ENCODE data around the gene CDH23. TPM values are rescaled to one million over a fixed set of nuclear protein-coding genes. Genes with fewer than 3 reads are reported as not detected.

The CDH23 gene
- total and polyA plus RNA-seq, 10 of the 15 experiments (the other 5 are each of a cell fraction or from before 2014, with no cell fraction given) = 0.09 to 0.40 (median 0.15) TPM; not detected in 1

- no peak for TF ChIP-seq CEBPZ (IDR thresholded peaks at IDR 0.05; ENCODE audit: low read depth, low read length)
- TF ChIP-seq SUZ12 (IDR thresholded peaks at IDR 0.05; ENCODE audit: unreplicated experiment) = no peak
Measured at GRCh38 chr10:71365366-71365765, 31.4 kb upstream of the CDH23 start (continued).

- Histone ChIP-seq H3K36me3 (ENCODE audit: control insufficient read depth in 2 of 2, insufficient read depth in 2 of 2, low read length in 1 of 2) (no peaks in the 10 kb centered on the region; a peak in 1 of 4 replicates), H3K27me3 (replicated peaks in 1 of 2; ENCODE audit: control insufficient read depth in 2 of 2, insufficient read depth in 2 of 2, low read length in 1 of 2) (no peaks in the 10 kb centered on the region), H3K9me3 (replicated peaks; ENCODE audit: control insufficient read depth, insufficient read depth, low read length) (no peaks in the 10 kb centered on the region), H3K9ac (ENCODE audit: control insufficient read depth, insufficient read depth, low read length) (no peak overlapping the region), H2AFZ (ENCODE audit: control insufficient read depth, low read depth, low read length) (no peak overlapping the region), H3K27ac (ENCODE audit: control insufficient read depth, insufficient read depth) (no peak overlapping the region), H3K4me3 (no peak overlapping the region), H3K4me2 (ENCODE audit: control insufficient read depth, insufficient read depth) (no peak overlapping the region), H4K20me1 (ENCODE audit: control insufficient read depth, insufficient read depth) (no peaks in the 10 kb centered on the region), H3K79me2 (ENCODE audit: control insufficient read depth, insufficient read depth, low read length) (no peaks in the 10 kb centered on the region), H3K4me1 (ENCODE audit: control insufficient read depth, insufficient read depth, low read length) (peaks cover 19% of the 10 kb centered on the region)
- SMC1A ChIA-PET (ENCODE audit: uncharacterized antibody, unreplicated experiment) = interaction anchor here (1.6 kb wide), 1 partner anchor 47 kb away, joined by 3 read pairs; the partner anchor contains the start of gene SLC29A3
- TF ChIP-seq FOS (IDR thresholded peaks at IDR 0.05; ENCODE audit: borderline replicate concordance, extremely low read depth, insufficient read length) (no peak), ZNF207 (IDR thresholded peaks at IDR 0.05; ENCODE audit: borderline replicate concordance) (no peak), MYB (IDR thresholded peaks at IDR 0.05; ENCODE audit: borderline replicate concordance, low read depth, low read length) (no peak), TCF12 (IDR thresholded peaks at IDR 0.05; ENCODE audit: low read depth, low read length) (no peak), BCL11A (IDR thresholded peaks at IDR 0.05; ENCODE audit: low read depth, low read length) (no peak), RCOR1 (conservative IDR thresholded peaks at IDR 0.05; ENCODE audit: low read depth, low read length) (no peak), NR2C2 (IDR thresholded peaks at IDR 0.05; ENCODE audit: borderline replicate concordance, control insufficient read depth, insufficient read length, low read depth) (no peak), PAX8 (IDR thresholded peaks at IDR 0.05) (no peak), NFIC (IDR thresholded peaks at IDR 0.05; ENCODE audit: low read depth, low read length) (no peak)
- no peak for ATAC-seq
- no TSS peak for BruUV-seq (replicated peaks)
- in situ Hi-C loops (cut with MboI) = no loop called here
- RAD21 ChIA-PET (ENCODE audit: unreplicated experiment) = interaction anchor here (1.5 kb wide), 1 partner anchor 10 kb away, joined by 3 read pairs; no protein-coding TSS in a partner anchor
- intact Hi-C loops (cut with micrococcal nuclease; ENCODE audit: unreplicated experiment) = no loop called here
- DNase-seq (ENCODE audit: low read depth, low spot score) = no peak
- CTCF ChIA-PET = interaction anchor here (0.7 to 2.2 kb wide), 4 partner anchors 12 to 334 kb away, joined by 3 to 6 read pairs (median 4); partner anchors contain the start of gene SLC29A3
- WGBS (ENCODE audit: insufficient coverage, insufficient replicate concordance, low lambda C conversion rate, missing lambda C conversion rate) = 67% methylated on average over 8 of the region's 8 CpGs
- POLR2A ChIA-PET = interaction anchor here (1.1 kb wide), 1 partner anchor 12 kb away, joined by 4 read pairs; no protein-coding TSS in a partner anchor
- FAIRE-seq = no peak
Measured at GRCh38 chr10:71366690-71367089, 30.0 kb upstream of the CDH23 start.

All from GM12878 (cell line).